ENCODE measurements around the gene HAGH.
"Not testable (repeated sequence)": the region's sequence is repeated elsewhere in the genome, so short reads cannot be mapped to it uniquely, and the experiment has no call there.

Gene HAGH

GRCh38 chr16:1809281-1809801, 17.3 kb downstream of the HAGH start:
- DNase-seq, result no peak

DNA sequence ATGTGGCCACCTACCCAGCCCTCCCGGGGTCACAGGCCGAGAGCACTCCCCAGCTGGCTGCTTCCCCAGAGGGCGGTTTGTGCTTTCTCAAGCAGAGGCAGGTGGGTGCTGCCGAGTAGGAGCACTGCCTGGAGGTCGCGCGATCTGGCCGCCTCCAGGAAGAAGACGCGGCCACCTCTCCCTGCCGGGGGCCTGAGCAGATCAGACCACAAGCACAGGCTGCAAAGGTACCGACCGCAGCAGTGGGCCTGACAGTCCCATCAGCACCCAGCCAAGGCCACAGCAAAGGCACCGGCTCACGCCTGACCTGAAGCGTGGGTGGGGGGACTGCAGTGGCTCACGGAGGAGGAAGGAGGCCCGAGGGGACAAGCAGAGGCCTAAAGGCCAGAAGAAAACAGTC, 17.9 kb downstream of the HAGH start:
- DNase-seq, result no peak

DNA sequence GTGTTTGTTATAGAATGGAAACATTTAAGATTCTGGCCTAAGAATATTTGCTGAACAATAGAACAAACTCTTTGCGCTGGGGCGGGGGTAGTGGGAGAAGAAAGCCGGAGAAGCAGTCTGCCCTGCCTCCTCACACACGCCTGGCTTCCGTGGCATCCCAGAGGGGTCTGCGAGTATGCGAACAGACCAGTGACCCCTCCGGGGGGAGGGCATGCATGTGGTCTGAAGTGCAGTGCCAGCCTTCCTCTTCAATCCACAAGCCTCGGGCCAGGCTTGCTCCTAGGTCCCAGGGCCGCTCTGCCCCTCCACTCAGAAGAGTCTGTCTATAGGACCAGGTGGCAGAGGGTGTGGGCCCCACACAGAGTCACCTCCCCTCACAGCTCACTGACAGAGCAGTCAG, 19.0 kb downstream of the HAGH start:
- no peak for DNase-seq

DNA sequence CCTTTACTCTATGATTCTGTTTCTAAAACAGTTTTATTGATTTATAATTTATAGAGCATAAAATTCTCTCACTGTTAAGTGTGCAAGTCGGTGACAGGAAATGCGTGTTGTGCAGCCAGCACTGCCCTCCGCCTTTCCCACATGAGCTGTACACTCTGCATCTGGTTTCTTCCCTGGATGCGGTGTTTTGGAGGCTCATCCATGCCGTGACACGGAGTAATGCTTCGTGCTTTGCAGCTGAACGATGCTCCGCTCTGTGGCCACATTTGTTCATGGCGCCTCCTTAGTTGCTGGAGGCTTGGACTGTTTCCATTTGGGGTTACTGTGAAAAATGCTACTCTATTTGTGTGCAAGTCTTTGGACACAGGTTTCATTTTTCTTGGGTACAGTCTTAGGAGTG, 25.9 kb downstream of the HAGH start:
- DNase-seq, result no peak

DNA sequence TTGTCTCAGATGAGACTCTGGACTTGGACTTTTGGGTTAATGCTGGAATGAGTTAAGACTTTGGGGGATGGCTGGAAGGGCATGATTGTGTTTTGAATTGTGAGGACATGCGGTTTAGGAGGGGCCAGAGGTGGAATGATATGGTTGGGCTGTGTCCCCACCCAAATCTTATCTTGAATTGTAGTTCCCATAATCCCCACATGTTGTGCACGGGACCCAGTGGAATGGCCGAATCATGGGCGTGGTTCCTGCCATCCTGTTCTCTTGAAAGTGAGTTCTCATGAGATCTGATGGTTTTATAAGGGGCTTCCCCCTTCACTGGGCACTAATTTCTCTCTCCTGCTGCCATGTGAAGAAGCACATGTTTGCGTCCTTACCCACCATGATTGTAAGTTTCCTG, 27.4 kb downstream of the HAGH start:
- not testable (repeated sequence) for DNase-seq

GRCh38 chr16:1794908-1795666, 31.5 kb downstream of the HAGH start:
- no peak for DNase-seq

DNA sequence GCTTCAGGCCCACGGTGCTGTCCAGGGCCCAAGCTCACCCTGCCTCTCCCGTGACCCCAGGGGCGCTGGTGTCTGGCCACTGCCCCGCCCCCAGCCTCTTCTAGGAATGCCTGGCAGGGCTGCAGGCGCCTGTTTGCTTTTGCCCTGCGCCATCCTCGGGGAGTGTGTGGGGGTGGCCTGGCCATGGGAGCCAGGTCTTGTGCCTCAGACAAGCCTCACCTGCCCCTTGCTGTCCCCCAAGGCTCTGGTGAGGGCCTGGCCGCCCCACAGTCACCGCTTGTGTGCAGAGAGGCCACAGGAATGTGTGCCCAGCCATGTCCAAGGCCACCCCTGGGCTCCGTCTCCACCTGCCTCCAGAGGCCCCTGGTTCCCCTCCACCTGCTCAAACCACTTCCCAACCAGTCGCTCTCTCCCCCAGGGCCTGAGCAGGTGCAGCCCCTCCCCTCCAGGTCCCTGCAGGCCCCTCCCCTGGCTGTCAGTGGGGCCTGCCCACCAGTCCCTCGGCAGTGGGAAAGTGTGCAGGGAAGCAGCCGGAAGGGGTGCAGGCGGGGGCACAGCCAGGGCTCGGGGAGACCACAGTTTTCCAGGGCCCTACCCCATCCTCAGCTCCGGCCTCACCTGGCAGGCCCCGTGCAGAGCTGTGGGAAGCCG, 32.3 kb downstream of the HAGH start:
- no peak for DNase-seq

DNA sequence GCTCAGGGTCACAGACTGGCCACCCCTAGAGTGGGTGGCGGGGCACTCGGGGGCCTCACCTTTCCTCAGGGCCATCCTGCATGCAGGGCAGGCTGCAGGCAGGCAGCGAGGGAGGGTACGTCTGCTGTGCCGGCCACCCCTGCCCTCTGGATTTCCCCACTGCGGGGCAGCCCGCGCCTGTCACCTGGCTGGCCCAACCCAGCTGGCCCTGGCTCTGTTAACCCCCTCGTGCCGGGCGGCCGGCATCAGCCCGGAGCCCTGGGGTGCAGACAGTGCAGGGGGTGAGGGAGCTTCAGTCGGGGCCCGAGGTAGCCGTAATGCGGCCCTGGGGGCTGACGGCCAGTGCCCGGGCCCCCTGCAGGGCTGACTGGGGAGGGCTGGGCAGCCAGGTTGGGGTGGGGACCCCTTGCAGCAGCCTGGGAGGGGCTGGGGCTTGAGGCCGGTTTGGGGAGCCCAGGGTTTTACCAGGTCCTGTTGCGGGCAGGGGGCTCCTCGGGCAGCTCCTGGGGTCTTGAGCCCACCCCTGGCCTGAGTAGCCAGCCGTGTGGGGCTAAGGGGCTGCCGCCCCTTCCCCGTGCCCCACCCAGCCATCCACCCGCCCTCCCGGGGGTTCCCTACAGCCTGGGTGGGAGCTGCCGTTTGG, 32.9 kb downstream of the HAGH start, which contains the start of gene IGFALS:
Gene IGFALS (minus strand): TSS at position 128 of the 643 bp plus-strand sequence. CDS start 53 bp downstream, at position 75.
- no peak for DNase-seq

DNA sequence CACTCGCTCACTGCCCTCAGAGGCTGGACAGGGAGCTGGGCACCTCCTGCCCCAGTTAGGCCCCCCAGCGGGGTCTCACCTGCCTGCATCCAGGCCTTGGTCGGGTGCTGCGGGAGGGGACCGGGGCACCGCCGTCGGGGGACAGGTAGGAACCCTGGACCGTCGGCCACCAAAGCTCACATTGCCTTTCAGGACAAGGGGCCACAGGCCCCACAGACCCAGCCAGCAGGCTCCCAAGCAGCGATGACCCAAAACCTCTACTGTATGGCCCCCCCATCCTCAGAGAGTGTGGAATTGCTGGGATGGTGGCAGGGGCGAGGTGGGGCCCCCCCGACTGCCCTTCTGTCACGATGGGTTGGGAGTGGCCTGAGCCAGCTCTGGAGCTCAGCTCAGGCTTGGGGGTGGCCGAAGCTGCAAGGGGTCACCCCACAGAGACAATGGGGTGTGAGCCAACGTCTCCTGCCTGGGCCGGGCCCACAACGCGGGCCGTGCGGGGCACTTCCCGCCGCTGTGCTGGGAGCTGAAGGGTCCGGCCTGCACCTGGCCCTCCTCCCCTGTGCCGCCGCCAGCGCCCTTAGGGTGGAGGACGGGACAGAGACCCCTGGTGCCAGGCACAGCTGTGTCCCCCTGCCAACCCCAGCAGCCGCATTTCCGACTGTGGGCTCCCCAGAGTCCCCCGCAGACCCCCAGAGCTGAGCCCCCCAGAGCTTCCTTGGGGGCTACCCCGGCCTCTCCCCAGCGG, 33.6 kb downstream of the HAGH start:
- no peak for DNase-seq

- no peak for DNase-seq
Measured at GRCh38 chr16:1791943-1792812, 34.4 kb downstream of the HAGH start.

GRCh38 chr16:1791256-1791942, 35.2 kb downstream of the HAGH start:
- DNase-seq, result no peak

- no peak for DNase-seq
Measured at GRCh38 chr16:1790611-1791255, 35.9 kb downstream of the HAGH start.

- DNase-seq, result no peak
Measured at GRCh38 chr16:1790261-1790610, 36.4 kb downstream of the HAGH start.

DNA sequence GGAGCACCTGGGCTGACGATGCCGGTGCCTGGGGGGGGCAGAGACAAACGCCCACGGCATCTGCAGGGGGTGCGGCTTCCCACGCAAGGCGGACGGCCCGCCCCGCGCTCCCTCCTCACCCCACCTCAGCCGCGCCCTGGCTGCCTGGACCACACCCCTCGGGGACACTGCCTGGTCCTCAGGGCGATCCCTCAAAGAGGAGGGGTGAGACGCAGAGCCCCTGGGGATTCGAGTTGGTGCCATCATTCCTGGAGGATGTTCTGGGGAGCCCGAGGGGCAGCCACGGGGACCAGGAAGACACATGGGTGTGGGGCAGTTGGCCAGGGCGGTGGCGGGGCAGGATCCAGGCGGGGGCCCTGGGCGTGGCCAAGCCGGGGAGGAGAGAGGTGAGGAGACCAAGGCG, 37.0 kb downstream of the HAGH start:
- DNase-seq, result no peak

DNA sequence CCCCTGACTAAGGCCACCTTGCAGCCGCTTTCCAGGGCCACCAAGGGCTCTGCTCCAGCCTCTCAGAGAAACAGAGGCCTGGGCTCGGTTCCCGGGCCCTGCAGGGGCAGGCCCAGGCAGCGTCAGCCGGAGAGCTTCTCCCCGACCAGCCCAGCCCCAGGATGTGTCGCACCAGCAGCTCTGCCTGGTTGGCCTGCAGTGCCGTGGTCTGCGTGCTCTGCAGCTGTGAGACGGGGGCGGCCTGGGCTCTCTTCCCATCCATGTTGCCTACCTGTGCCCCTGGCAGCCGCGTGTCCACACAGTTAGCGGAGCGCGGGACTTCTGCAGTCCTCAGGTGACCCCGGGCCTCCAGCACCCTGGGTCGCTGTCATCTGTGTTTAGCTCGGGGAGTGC, 37.9 kb downstream of the HAGH start:
- no peak for DNase-seq

DNA sequence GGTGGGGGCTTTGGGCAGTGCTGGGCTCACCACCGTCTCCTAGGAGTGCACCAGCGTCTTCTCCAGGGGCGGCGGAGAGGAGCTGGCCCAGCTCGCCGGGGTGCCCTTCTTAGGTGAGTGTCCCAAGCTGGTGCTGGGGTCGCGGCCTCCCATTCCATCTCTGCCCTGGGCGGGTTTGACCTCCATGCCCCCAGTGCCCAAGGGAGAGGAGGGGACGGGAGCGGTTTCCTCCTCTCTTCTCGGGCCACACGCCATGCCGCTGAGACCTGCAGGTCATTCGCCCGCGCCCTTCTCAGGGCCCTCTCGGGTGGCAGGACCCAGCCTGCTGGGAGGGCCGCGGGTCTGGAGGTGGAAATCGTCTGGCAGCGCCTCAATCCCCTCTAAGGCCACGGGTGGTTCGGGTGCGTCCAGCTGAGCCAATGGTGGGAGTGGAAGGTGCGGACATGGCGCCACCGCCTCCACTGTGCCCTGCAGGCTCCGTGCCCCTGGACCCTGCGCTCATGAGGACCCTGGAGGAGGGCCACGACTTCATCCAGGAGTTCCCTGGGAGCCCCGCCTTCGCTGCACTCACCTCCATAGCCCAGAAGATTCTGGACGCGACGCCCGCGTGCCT, 38.4 kb downstream of the HAGH start:
- DNase-seq, result no peak

GRCh38 chr16:1787322-1788094, 39.1 kb downstream of the HAGH start:
- DNase-seq, result no peak

- no peak for DNase-seq
Measured at GRCh38 chr16:1787056-1787321, 39.6 kb downstream of the HAGH start.

DNA sequence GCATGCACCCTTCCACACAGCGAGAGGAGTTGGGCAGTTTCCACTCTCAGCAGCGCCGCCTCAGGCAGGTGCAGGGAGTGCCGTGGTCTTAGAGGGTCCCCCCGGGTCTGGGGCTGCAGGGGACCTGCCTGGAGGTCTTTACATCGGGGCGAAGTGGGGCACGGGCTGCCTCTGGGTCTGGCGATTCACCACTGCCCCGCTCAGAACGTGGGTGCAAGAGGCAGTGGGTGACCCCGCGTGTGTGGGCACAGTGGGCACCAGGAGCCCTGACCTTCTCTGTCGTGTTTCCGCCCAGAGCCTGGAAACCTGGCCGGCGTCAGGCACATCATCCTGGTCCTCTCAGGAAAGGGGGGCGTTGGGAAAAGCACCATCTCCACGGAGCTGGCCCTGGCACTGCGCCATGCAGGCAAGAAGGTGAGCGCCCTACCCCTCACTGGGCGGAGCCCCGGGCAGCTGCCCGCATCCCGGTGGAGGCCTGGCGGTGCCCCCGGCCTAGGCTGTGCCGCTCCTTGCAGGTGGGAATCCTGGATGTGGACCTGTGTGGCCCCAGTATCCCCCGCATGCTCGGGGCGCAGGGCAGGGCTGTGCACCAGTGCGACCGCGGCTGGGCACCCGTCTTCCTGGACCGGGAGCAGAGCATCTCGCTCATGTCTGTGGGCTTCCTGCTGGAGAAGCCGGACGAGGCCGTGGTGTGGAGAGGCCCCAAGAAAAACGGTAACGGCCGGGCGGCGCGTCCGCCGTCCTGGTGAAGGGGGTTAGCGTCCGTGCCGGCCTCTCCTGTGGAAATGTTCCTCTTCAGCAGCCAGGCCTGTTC, 40.2 kb downstream of the HAGH start:
- no peak for DNase-seq
